K562 (cell line): ENCODE results near the gene HOXB1. TPM values are rescaled to one million over a fixed set of nuclear protein-coding genes. Genes with fewer than 3 reads are reported as not detected.

Source experiments
- ARID3B ChIP-seq: fragments of 250-450 bp; sonication (Bioruptor Pico); IDR thresholded peaks from 2 replicates; pipeline ENCODE4 v1.4.0; 2020; ENCODE audit warnings: borderline replicate concordance
- CREB3 ChIP-seq: fragments of 450-650 bp; conservative IDR thresholded peaks from 2 replicates; pipeline ENCODE4 v1.6.1; 2016; ENCODE audit warnings: missing genetic modification characterization, low read depth, mild to moderate bottlenecking, missing compliant biosample characterization, moderate library complexity
- ERF ChIP-seq: fragments of 450-650 bp; formaldehyde crosslinking; IDR thresholded peaks from 2 replicates; pipeline ENCODE4 v1.4.0; 2020; ENCODE audit warnings: mild to moderate bottlenecking, mixed read lengths
- EZH2 ChIP-seq: IDR thresholded peaks from 2 replicates; pipeline ENCODE4 v1.6.1; 2012; ENCODE audit warnings: low read depth, mild to moderate bottlenecking, inconsistent platforms, low read length, borderline replicate concordance
- IRF9 ChIP-seq: fragments of 450-650 bp; IDR thresholded peaks from 2 replicates; pipeline ENCODE4 v1.6.1; 2016; ENCODE audit warnings: missing biosample characterization, missing genetic modification characterization
- KAT8 ChIP-seq: fragments of 450-650 bp; IDR thresholded peaks from 2 replicates; pipeline ENCODE4 v1.6.1; 2016; ENCODE audit warnings: low read depth, mild to moderate bottlenecking
- KDM1A ChIP-seq, 2 experiments: fragments of 450-650 bp; IDR thresholded peaks; 2 replicates each; pipeline ENCODE4 v1.6.1; 2016; ENCODE audit warnings: mild to moderate bottlenecking in 2 of 2
- LEF1 ChIP-seq: fragments of 450-650 bp; IDR thresholded peaks from 2 replicates; pipeline ENCODE4 v1.6.1; 2016; ENCODE audit warnings: mild to moderate bottlenecking
- MEF2A ChIP-seq: IDR thresholded peaks from 2 replicates; pipeline ENCODE4 v1.6.1; 2011; ENCODE audit warnings: low read depth, mild to moderate bottlenecking, low read length, moderate library complexity; ENCODE audit not compliant: control insufficient read depth
- NEUROD1 ChIP-seq: fragments of 150-350 bp; IDR thresholded peaks from 2 replicates; pipeline ENCODE4 v1.6.1; 2014; ENCODE audit warnings: borderline replicate concordance, low read length, low read depth; ENCODE audit not compliant: partially characterized antibody
- NFRKB ChIP-seq: fragments of 450-650 bp; IDR thresholded peaks from 2 replicates; pipeline ENCODE4 v1.6.1; 2016; ENCODE audit warnings: low read depth
- RAD21 ChIP-seq, 2 experiments: fragments of 250-450 bp in 1 of 2; fragments of 450-650 bp in 1 of 2; sonication (Bioruptor Pico) in 1 of 2; formaldehyde crosslinking in 1 of 2; IDR thresholded peaks in 1 of 2; conservative IDR thresholded peaks in 1 of 2; 2 replicates each; pipeline versions ENCODE4 v1.4.0 to v1.8.0; 2020 to 2022; ENCODE audit warnings: mild to moderate bottlenecking in 2 of 2, moderate library complexity in 1 of 2
- RBBP5 ChIP-seq: fragments of 200-600 bp; sonication (generic); IDR thresholded peaks from 2 replicates; pipeline ENCODE4 v1.6.1; 2012; ENCODE audit warnings: borderline replicate concordance, mild to moderate bottlenecking, low read length, control low read depth, inconsistent platforms; ENCODE audit not compliant: insufficient read depth, poor library complexity, severe bottlenecking
- SAFB2 ChIP-seq: fragments of 200-400 bp; formaldehyde crosslinking; IDR thresholded peaks from 2 replicates; pipeline ENCODE4 v1.6.1; 2018; ENCODE audit warnings: borderline replicate concordance, low read length, low read depth, moderate library complexity; ENCODE audit not compliant: severe bottlenecking
- SMARCE1 ChIP-seq: fragments of 450-650 bp; IDR thresholded peaks from 2 replicates; pipeline ENCODE4 v1.7.1; 2016; ENCODE audit warnings: mild to moderate bottlenecking
- TAF9B ChIP-seq: fragments of 450-650 bp; IDR thresholded peaks from 2 replicates; pipeline ENCODE4 v1.6.1; 2018; ENCODE audit warnings: mild to moderate bottlenecking; ENCODE audit not compliant: partially characterized antibody
- THAP7 ChIP-seq: fragments of 250-450 bp; sonication (Bioruptor Pico); IDR thresholded peaks from 2 replicates; pipeline ENCODE4 v1.5.0; 2021
- THRA ChIP-seq: fragments of 450-650 bp; IDR thresholded peaks from 2 replicates; pipeline ENCODE4 v1.6.1; 2017; ENCODE audit warnings: mild to moderate bottlenecking, moderate library complexity
- USF1 ChIP-seq: sonication (generic); formaldehyde crosslinking; IDR thresholded peaks from 2 replicates; pipeline ENCODE4 v1.9.0; 2022; ENCODE audit warnings: mild to moderate bottlenecking, missing genetic modification reagents
- polyA plus RNA-seq, 8 experiments: library from polyadenylated mRNA; depleted of rRNA in 4 of 8; stranded (reverse) in 5 of 8; unstranded in 3 of 8; fragments of >200 nt; fragmentation: Nextera tagmentation in 2 of 8; fragmentation: Illumina TruSeq in 1 of 8; extraction: Ambion mirVana in 2 of 8; extraction: Trizol in 1 of 8; gene quantifications; 2 replicates each; pipeline versions ENCODE4 v1.2.1 to v1.2.3, GENCODE V29; 2011 to 2014; ENCODE audit warnings: inconsistent platforms in 1 of 8, missing spikeins in 1 of 8
- total RNA-seq, 7 experiments: library from RNA; depleted of rRNA in 6 of 7; stranded (reverse); fragments of >200 nt in 6 of 7; fragmentation: Illumina TruSeq in 2 of 7; extraction: Trizol in 2 of 7; gene quantifications; 2 replicates each; pipeline versions ENCODE4 v1.2.1 to v1.2.3, GENCODE V29; 2011 to 2021; ENCODE audit warnings: low replicate concordance in 1 of 7

HOXB1 gene
- total and polyA plus RNA-seq, 9 of the 15 experiments (the other 6 are each of a cell fraction or from before 2014, with no cell fraction given): 0.04 TPM; not detected in 8

- TF ChIP-seq CREB3: no peak
- TF ChIP-seq RAD21 (CRISPR knock-in tag; conservative IDR thresholded peaks at IDR 0.05 in 1 of 2, IDR thresholded peaks at IDR 0.05 in 1 of 2): no peak
- no peak for TF ChIP-seq TAF9B
- no peak for TF ChIP-seq THRA
- TF ChIP-seq NFRKB: 0 out of 2 replicates have a peak, but pooled peaks have one; percentile 39
- TF ChIP-seq IRF9 (tag): no peak
- TF ChIP-seq KAT8: no peak
- TF ChIP-seq ERF: 0 out of 2 replicates have a peak, but pooled peaks have one; percentile 41
- no peak for TF ChIP-seq MEF2A
- no peak for TF ChIP-seq ARID3B
- no peak for TF ChIP-seq LEF1
- no peak for TF ChIP-seq KDM1A (IDR thresholded peaks at IDR 0.05)
- no peak for TF ChIP-seq NEUROD1
- TF ChIP-seq SMARCE1: 0 out of 2 replicates have a peak, but pooled peaks have one; percentile 11
- no peak for TF ChIP-seq SAFB2
- TF ChIP-seq USF1 (CRISPR knock-in tag): no peak
- TF ChIP-seq EZH2: no peak
- TF ChIP-seq RBBP5: peak; percentile 39
- TF ChIP-seq THAP7 (CRISPR knock-in tag): no peak
Measured at GRCh38 chr17:48575673-48576478, 45.1 kb upstream of the HOXB1 start (continued).
